Parathyroid adenoma (tissue), 2 donors: ENCODE results near the gene PGBD5.

ENCODE experiments used
- H2AFZ ChIP-seq: fragments of 300-600 bp; sonication (generic); one replicate; pipeline ENCODE4 v1.7.0; 2017; ENCODE audit warnings: antibody characterized with exemption, mild to moderate bottlenecking
- H3K27ac ChIP-seq: fragments of 300-600 bp; sonication (generic); one replicate; pipeline ENCODE4 v1.7.0; 2017
- H3K27me3 ChIP-seq: fragments of 300-600 bp; sonication (generic); one replicate; pipeline ENCODE4 v1.7.0; 2017; ENCODE audit warnings: low read length; ENCODE audit not compliant: control insufficient read depth, insufficient read depth
- H3K36me3 ChIP-seq: fragments of 300-600 bp; sonication (generic); one replicate; pipeline ENCODE4 v1.7.0; 2017; ENCODE audit warnings: low read length; ENCODE audit not compliant: control insufficient read depth, insufficient read depth
- H3K4me1 ChIP-seq: fragments of 300-600 bp; sonication (generic); one replicate; pipeline ENCODE4 v1.7.0; 2017; ENCODE audit warnings: control low read depth
- H3K4me2 ChIP-seq: fragments of 300-600 bp; sonication (generic); one replicate; pipeline ENCODE4 v1.7.0; 2017; ENCODE audit warnings: low read length
- H3K4me3 ChIP-seq: fragments of 300-600 bp; sonication (generic); one replicate; pipeline ENCODE4 v1.7.0; 2017; ENCODE audit warnings: low read depth, low read length
- H3K79me2 ChIP-seq: fragments of 300-600 bp; sonication (generic); one replicate; pipeline ENCODE4 v1.7.0; 2017; ENCODE audit warnings: control low read depth
- H3K9ac ChIP-seq: fragments of 300-600 bp; sonication (generic); one replicate; pipeline ENCODE4 v1.7.0; 2017; ENCODE audit warnings: mild to moderate bottlenecking
- H3K9me3 ChIP-seq: fragments of 300-600 bp; sonication (generic); one replicate; pipeline ENCODE4 v1.7.0; 2017; ENCODE audit warnings: low read length; ENCODE audit not compliant: control insufficient read depth
- TF ChIP-seq, protein P1 (sequence below): fragments of 300-600 bp; sonication (generic); IDR thresholded peaks from one replicate; pipeline ENCODE4 v1.7.0; 2017; ENCODE audit warnings: antibody characterized with exemption, mild to moderate bottlenecking
- donor health status: primary hyperparathyroidism.

Gene PGBD5

DNA sequence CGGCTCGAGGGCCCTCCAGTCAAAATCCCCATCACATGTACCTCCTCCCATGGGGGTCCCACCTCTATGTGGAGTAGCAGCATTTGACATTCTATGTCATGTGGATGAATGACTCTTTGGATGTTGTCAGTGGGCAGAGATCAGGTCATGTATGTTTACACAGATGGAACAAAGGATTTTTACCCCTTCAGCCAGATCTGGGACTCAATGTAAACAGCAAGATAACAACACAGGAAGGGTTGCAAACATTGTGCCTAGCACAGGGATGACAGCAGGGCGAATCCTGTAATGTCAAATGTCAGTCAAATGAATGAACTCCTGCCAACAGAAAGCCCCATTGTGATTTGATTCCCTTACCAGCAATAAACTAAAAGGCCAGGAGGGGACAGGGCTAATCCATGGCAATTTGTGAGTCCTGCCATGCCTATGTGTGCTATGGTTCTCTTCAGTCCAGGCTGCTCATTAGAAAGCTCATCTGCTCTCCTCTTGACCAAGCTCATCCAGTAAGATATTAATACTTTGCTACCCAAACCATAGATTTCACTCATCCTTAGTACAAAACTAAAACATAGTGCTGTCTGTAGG, 60.3 kb downstream of the PGBD5 start:
- Histone ChIP-seq H3K27ac (no peak overlapping the region), H3K9ac (no peak overlapping the region), H3K79me2 (no peaks in the 10 kb centered on the region), H3K27me3 (no peaks in the 10 kb centered on the region), H3K4me1 (no peaks in the 10 kb centered on the region), H2AFZ (no peak overlapping the region), H3K4me2 (no peak overlapping the region), H3K4me3 (no peak overlapping the region), H3K9me3 (no peaks in the 10 kb centered on the region), H3K36me3 (no peaks in the 10 kb centered on the region)
- TF ChIP-seq, protein P1, sequence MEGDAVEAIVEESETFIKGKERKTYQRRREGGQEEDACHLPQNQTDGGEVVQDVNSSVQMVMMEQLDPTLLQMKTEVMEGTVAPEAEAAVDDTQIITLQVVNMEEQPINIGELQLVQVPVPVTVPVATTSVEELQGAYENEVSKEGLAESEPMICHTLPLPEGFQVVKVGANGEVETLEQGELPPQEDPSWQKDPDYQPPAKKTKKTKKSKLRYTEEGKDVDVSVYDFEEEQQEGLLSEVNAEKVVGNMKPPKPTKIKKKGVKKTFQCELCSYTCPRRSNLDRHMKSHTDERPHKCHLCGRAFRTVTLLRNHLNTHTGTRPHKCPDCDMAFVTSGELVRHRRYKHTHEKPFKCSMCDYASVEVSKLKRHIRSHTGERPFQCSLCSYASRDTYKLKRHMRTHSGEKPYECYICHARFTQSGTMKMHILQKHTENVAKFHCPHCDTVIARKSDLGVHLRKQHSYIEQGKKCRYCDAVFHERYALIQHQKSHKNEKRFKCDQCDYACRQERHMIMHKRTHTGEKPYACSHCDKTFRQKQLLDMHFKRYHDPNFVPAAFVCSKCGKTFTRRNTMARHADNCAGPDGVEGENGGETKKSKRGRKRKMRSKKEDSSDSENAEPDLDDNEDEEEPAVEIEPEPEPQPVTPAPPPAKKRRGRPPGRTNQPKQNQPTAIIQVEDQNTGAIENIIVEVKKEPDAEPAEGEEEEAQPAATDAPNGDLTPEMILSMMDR = no peak

DNA sequence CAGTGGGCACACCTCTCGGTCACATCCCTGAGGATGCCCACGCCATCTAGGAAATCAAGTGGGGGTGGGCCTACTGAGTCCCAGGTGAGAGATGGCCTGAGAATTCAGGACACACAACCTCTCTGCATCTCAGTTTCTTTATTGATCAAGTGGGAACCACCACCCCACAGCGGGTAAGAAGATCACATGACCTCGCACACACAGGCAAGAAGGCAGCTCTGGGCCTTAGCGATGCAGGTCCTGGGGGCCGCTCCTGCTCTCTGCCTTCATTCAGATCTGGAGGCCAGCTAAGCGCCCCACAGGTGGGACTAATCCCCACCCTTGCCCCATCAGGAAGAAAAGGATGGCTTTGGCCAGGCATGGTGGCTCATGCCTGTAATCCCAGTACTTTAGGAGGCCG, 63.2 kb downstream of the PGBD5 start:
- H3K4me2 ChIP-seq = no peak overlapping the region
- H3K9ac ChIP-seq = no peak overlapping the region
- no peak overlapping the region for H2AFZ ChIP-seq
- H3K27ac ChIP-seq = no peak overlapping the region
- TF ChIP-seq, protein P1 = no peak
- no peaks in the 10 kb centered on the region for H3K36me3 ChIP-seq
- H3K9me3 ChIP-seq = no peaks in the 10 kb centered on the region
- no peaks in the 10 kb centered on the region for H3K79me2 ChIP-seq
- no peaks in the 10 kb centered on the region for H3K4me1 ChIP-seq
- H3K4me3 ChIP-seq = no peak overlapping the region
- H3K27me3 ChIP-seq = no peaks in the 10 kb centered on the region

DNA sequence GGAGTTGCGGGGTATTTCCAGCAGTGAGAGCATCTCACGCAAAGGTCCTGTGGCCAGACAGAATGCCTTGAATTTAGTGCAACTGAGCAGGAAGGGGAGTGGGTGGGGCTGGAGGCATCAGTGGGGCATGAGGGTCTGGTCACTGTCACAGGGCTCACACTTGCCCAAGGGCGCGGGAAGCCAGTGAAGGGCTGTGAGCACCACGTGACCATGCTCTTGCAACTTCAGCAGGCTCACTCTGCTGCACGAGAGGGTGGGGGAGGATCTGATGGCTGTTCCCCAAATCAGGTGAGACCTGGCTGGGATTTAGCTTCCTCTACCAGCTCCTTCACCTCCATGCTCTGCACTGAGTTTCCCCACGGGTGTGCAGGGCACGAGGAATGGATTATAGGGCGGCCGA, 64.2 kb downstream of the PGBD5 start:
- TF ChIP-seq, protein P1 = no peak
- H3K4me2 ChIP-seq = no peak overlapping the region
- no peaks in the 10 kb centered on the region for H3K9me3 ChIP-seq
- H2AFZ ChIP-seq = no peak overlapping the region
- no peaks in the 10 kb centered on the region for H3K79me2 ChIP-seq
- no peaks in the 10 kb centered on the region for H3K36me3 ChIP-seq
- H3K9ac ChIP-seq = no peak overlapping the region
- H3K4me1 ChIP-seq = no peaks in the 10 kb centered on the region
- no peaks in the 10 kb centered on the region for H3K27me3 ChIP-seq
- no peak overlapping the region for H3K4me3 ChIP-seq
- H3K27ac ChIP-seq = no peak overlapping the region

DNA sequence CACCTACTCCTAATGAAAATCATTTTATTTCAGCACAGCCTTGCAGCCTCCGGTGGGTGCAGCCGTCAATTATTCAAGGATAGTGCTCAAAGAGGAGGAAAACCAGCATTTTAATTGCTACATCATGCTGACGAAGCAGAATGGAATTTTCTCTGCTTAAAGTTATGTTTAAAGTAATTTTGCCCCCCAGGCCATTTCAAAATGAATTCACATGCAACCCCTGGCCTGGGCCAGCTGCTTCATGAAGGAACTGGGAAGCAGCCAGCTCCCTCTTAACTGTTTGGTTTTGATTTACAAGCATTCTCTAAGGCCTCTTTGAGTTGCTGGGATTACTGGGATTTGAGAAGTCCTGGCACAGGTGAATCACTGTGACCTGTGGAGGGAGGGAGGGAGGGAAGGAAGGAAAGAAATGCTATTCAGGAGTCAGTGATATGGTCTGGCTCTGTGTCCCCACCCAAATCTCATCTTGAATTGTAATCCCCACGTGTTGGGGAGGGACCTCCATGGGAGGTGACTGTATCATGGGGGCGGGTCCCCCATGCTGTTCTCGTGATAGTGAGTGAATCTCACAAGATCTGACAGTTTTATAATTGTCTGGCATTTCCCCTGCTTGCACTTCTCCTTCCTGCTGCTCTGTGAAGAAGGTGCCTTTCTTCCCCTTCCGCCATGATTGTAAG, 66.0 kb downstream of the PGBD5 start:
- Histone ChIP-seq H3K27ac (no peak overlapping the region), H3K4me2 (no peak overlapping the region), H3K27me3 (no peaks in the 10 kb centered on the region), H3K9ac (no peak overlapping the region), H3K79me2 (no peaks in the 10 kb centered on the region), H3K4me3 (no peak overlapping the region), H3K4me1 (no peaks in the 10 kb centered on the region), H3K9me3 (no peaks in the 10 kb centered on the region), H3K36me3 (no peaks in the 10 kb centered on the region), H2AFZ (no peak overlapping the region)
- TF ChIP-seq, protein P1 = no peak
